ENCODE results near the gene UBL3.
A peak's percentile ranks its signal among the peaks of the same experiment; 100 is the strongest.

UBL3 gene

GRCh38 chr13:29760544-29760943, 89.9 kb downstream of the UBL3 start:
- Histone ChIP-seq H3K9ac (ENCODE audit: low read length in 2 of 2) (no peak overlapping the region), H3K4me1 (ENCODE audit: control insufficient read depth, insufficient read depth, low read length) (no peaks in the 10 kb centered on the region), H3K27me3 (ENCODE audit: control insufficient read depth in 1 of 2, insufficient read depth in 2 of 2, low read length in 2 of 2) (no peaks in the 10 kb centered on the region), H3K36me3 (ENCODE audit: control insufficient read depth in 2 of 2, insufficient read depth in 2 of 2, low read length in 2 of 2) (no peaks in the 10 kb centered on the region), H3K9me3 (ENCODE audit: control insufficient read depth in 2 of 2, low read length in 2 of 2) (no peaks in the 10 kb centered on the region), H3K4me3 (ENCODE audit: low read length in 2 of 2) (no peak overlapping the region), H3K27ac (ENCODE audit: low read length) (no peak overlapping the region)

- H3K9me3 ChIP-seq (ENCODE audit: control insufficient read depth in 2 of 2, low read length in 2 of 2) = no peaks in the 10 kb centered on the region
- H3K27me3 ChIP-seq (ENCODE audit: control insufficient read depth in 1 of 2, insufficient read depth in 2 of 2, low read length in 2 of 2) = no peaks in the 10 kb centered on the region
- H3K9ac ChIP-seq (ENCODE audit: low read length in 2 of 2) = no peak overlapping the region
- H3K27ac ChIP-seq (ENCODE audit: low read length) = no peak overlapping the region
- H3K36me3 ChIP-seq (ENCODE audit: control insufficient read depth in 2 of 2, insufficient read depth in 2 of 2, low read length in 2 of 2) = no peaks in the 10 kb centered on the region
- no peaks in the 10 kb centered on the region for H3K4me1 ChIP-seq (ENCODE audit: control insufficient read depth, insufficient read depth, low read length)
- no peak overlapping the region for H3K4me3 ChIP-seq (ENCODE audit: low read length in 2 of 2)
Measured at GRCh38 chr13:29758531-29759114, 91.8 kb downstream of the UBL3 start.

- Histone ChIP-seq H3K27ac (ENCODE audit: low read length) (no peak overlapping the region), H3K4me1 (ENCODE audit: control insufficient read depth, insufficient read depth, low read length) (no peaks in the 10 kb centered on the region), H3K27me3 (ENCODE audit: control insufficient read depth in 1 of 2, insufficient read depth in 2 of 2, low read length in 2 of 2) (no peaks in the 10 kb centered on the region), H3K9ac (ENCODE audit: low read length in 2 of 2) (no peak overlapping the region), H3K9me3 (ENCODE audit: control insufficient read depth in 2 of 2, low read length in 2 of 2) (no peaks in the 10 kb centered on the region), H3K36me3 (ENCODE audit: control insufficient read depth in 2 of 2, insufficient read depth in 2 of 2, low read length in 2 of 2) (no peaks in the 10 kb centered on the region), H3K4me3 (ENCODE audit: low read length in 2 of 2) (no peak overlapping the region)
Measured at GRCh38 chr13:29756506-29756905, 93.9 kb downstream of the UBL3 start.

- Histone ChIP-seq H3K9me3 (ENCODE audit: control insufficient read depth in 2 of 2, low read length in 2 of 2) (no peaks in the 10 kb centered on the region), H3K4me3 (ENCODE audit: low read length in 2 of 2) (no peak overlapping the region), H3K27ac (ENCODE audit: low read length) (no peak overlapping the region), H3K9ac (ENCODE audit: low read length in 2 of 2) (no peak overlapping the region), H3K27me3 (ENCODE audit: control insufficient read depth in 1 of 2, insufficient read depth in 2 of 2, low read length in 2 of 2) (no peaks in the 10 kb centered on the region), H3K36me3 (ENCODE audit: control insufficient read depth in 2 of 2, insufficient read depth in 2 of 2, low read length in 2 of 2) (no peaks in the 10 kb centered on the region), H3K4me1 (ENCODE audit: control insufficient read depth, insufficient read depth, low read length) (no peaks in the 10 kb centered on the region)
Measured at GRCh38 chr13:29754473-29754806, 96.0 kb downstream of the UBL3 start.

- Histone ChIP-seq H3K9me3 (ENCODE audit: control insufficient read depth in 2 of 2, low read length in 2 of 2) (no peaks in the 10 kb centered on the region), H3K4me1 (ENCODE audit: control insufficient read depth, insufficient read depth, low read length) (no peaks in the 10 kb centered on the region), H3K27ac (ENCODE audit: low read length) (no peak overlapping the region)
Measured at GRCh38 chr13:29753618-29754472, 96.6 kb downstream of the UBL3 start.

GRCh38 chr13:29752175-29752574, 98.2 kb downstream of the UBL3 start:
- Histone ChIP-seq H3K36me3 (ENCODE audit: control insufficient read depth in 2 of 2, insufficient read depth in 2 of 2, low read length in 2 of 2) (no peaks in the 10 kb centered on the region), H3K4me1 (ENCODE audit: control insufficient read depth, insufficient read depth, low read length) (no peaks in the 10 kb centered on the region), H3K27me3 (ENCODE audit: control insufficient read depth in 1 of 2, insufficient read depth in 2 of 2, low read length in 2 of 2) (no peaks in the 10 kb centered on the region), H3K9me3 (ENCODE audit: control insufficient read depth in 2 of 2, low read length in 2 of 2) (no peaks in the 10 kb centered on the region), H3K9ac (ENCODE audit: low read length in 2 of 2) (no peak overlapping the region), H3K27ac (ENCODE audit: low read length) (no peak overlapping the region), H3K4me3 (ENCODE audit: low read length in 2 of 2) (no peak overlapping the region)

More at GRCh38 chr13:29753618-29754472, 96.6 kb downstream of the UBL3 start:
- Histone ChIP-seq H3K27me3 (ENCODE audit: control insufficient read depth in 1 of 2, insufficient read depth in 2 of 2, low read length in 2 of 2) (no peaks in the 10 kb centered on the region), H3K9ac (ENCODE audit: low read length in 2 of 2) (no peak overlapping the region), H3K4me3 (ENCODE audit: low read length in 2 of 2) (no peak overlapping the region), H3K36me3 (ENCODE audit: control insufficient read depth in 2 of 2, insufficient read depth in 2 of 2, low read length in 2 of 2) (no peaks in the 10 kb centered on the region)

GRCh38 chr13:29750183-29750530, 100.3 kb downstream of the UBL3 start:
- H3K4me1 ChIP-seq (ENCODE audit: control insufficient read depth, insufficient read depth, low read length) = peaks cover 5% of the 10 kb centered on the region
- no peaks in the 10 kb centered on the region for H3K36me3 ChIP-seq (ENCODE audit: control insufficient read depth in 2 of 2, insufficient read depth in 2 of 2, low read length in 2 of 2)
- no peak overlapping the region for H3K9ac ChIP-seq (ENCODE audit: low read length in 2 of 2)
- no peaks in the 10 kb centered on the region for H3K27me3 ChIP-seq (ENCODE audit: control insufficient read depth in 1 of 2, insufficient read depth in 2 of 2, low read length in 2 of 2)
- H3K4me3 ChIP-seq (ENCODE audit: low read length in 2 of 2) = no peak overlapping the region
- H3K27ac ChIP-seq (ENCODE audit: low read length) = peak overlapping the region; percentile 31
- no peaks in the 10 kb centered on the region for H3K9me3 ChIP-seq (ENCODE audit: control insufficient read depth in 2 of 2, low read length in 2 of 2)

GRCh38 chr13:29749401-29750182, 100.8 kb downstream of the UBL3 start:
- Histone ChIP-seq H3K36me3 (ENCODE audit: control insufficient read depth in 2 of 2, insufficient read depth in 2 of 2, low read length in 2 of 2) (no peaks in the 10 kb centered on the region), H3K9ac (ENCODE audit: low read length in 2 of 2) (no peak overlapping the region), H3K4me1 (ENCODE audit: control insufficient read depth, insufficient read depth, low read length) (peaks cover 5% of the 10 kb centered on the region), H3K9me3 (ENCODE audit: control insufficient read depth in 2 of 2, low read length in 2 of 2) (no peaks in the 10 kb centered on the region), H3K27me3 (ENCODE audit: control insufficient read depth in 1 of 2, insufficient read depth in 2 of 2, low read length in 2 of 2) (no peaks in the 10 kb centered on the region), H3K27ac (ENCODE audit: low read length) (peak overlapping the region; percentile 31), H3K4me3 (ENCODE audit: low read length in 2 of 2) (no peak overlapping the region)

- H3K9me3 ChIP-seq (ENCODE audit: control insufficient read depth in 2 of 2, low read length in 2 of 2) = no peaks in the 10 kb centered on the region
- no peak overlapping the region for H3K9ac ChIP-seq (ENCODE audit: low read length in 2 of 2)
- no peak overlapping the region for H3K4me3 ChIP-seq (ENCODE audit: low read length in 2 of 2)
- no peaks in the 10 kb centered on the region for H3K27me3 ChIP-seq (ENCODE audit: control insufficient read depth in 1 of 2, insufficient read depth in 2 of 2, low read length in 2 of 2)
- peaks cover 16% of the 10 kb centered on the region for H3K4me1 ChIP-seq (ENCODE audit: control insufficient read depth, insufficient read depth, low read length)
- H3K36me3 ChIP-seq (ENCODE audit: control insufficient read depth in 2 of 2, insufficient read depth in 2 of 2, low read length in 2 of 2) = no peaks in the 10 kb centered on the region
- H3K27ac ChIP-seq (ENCODE audit: low read length) = no peak overlapping the region
Measured at GRCh38 chr13:29748097-29748496, 102.3 kb downstream of the UBL3 start.

- H3K9ac ChIP-seq (ENCODE audit: low read length in 2 of 2) = no peak overlapping the region
- peaks cover 22% of the 10 kb centered on the region for H3K4me1 ChIP-seq (ENCODE audit: control insufficient read depth, insufficient read depth, low read length)
- no peaks in the 10 kb centered on the region for H3K27me3 ChIP-seq (ENCODE audit: control insufficient read depth in 1 of 2, insufficient read depth in 2 of 2, low read length in 2 of 2)
- no peak overlapping the region for H3K27ac ChIP-seq (ENCODE audit: low read length)
- no peaks in the 10 kb centered on the region for H3K9me3 ChIP-seq (ENCODE audit: control insufficient read depth in 2 of 2, low read length in 2 of 2)
- H3K4me3 ChIP-seq (ENCODE audit: low read length in 2 of 2) = no peak overlapping the region
- no peaks in the 10 kb centered on the region for H3K36me3 ChIP-seq (ENCODE audit: control insufficient read depth in 2 of 2, insufficient read depth in 2 of 2, low read length in 2 of 2)
Measured at GRCh38 chr13:29746148-29746677, 104.2 kb downstream of the UBL3 start.
